Gastroesophageal sphincter (tissue), 3 donors: ENCODE data around the gene EXOSC7.

Experiments used
- EP300 ChIP-seq: sonication (generic); formaldehyde crosslinking; IDR thresholded peaks from one replicate; pipeline ENCODE4 v1.6.1; 2017; ENCODE audit warnings: antibody characterized with exemption, mild to moderate bottlenecking
- POLR2A ChIP-seq, 2 donors: fragments of 450-650 bp; IDR thresholded peaks; one replicate each; pipeline ENCODE4 v1.6.1; 2017; ENCODE audit warnings: antibody characterized with exemption in 2 of 2, mild to moderate bottlenecking in 2 of 2, moderate library complexity in 1 of 2
- TF ChIP-seq, protein P1 (sequence below), 4 experiments: fragments of 200-600 bp in 2 of 4; fragments of 450-650 bp in 2 of 4; sonication (generic) in 1 of 4; IDR thresholded peaks; one replicate each; pipeline ENCODE4 v1.5.1; 2017 to 2019; ENCODE audit warnings: antibody characterized with exemption in 4 of 4, mild to moderate bottlenecking in 2 of 4, moderate library complexity in 2 of 4

DNA sequence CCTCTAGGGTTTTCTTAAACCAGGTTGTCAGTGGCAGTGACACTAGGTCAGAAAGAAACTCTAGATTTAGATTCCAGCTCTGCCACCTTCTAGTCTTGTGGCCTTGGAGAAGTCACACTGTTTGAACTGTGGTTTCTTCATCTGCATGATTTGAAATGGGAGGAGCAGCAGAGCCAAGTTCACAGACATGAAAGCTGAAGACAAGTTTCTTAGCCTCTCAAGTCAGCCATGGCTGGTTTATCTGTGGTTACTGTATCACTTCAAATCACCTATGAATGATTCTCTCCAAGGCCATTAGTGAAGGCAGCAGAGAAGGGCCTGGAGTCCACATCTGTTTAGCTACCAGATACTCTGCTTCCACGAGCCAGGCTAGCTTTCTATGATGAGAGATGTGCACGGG is 65.6 kb downstream of the EXOSC7 start:
- TF ChIP-seq, protein P1, sequence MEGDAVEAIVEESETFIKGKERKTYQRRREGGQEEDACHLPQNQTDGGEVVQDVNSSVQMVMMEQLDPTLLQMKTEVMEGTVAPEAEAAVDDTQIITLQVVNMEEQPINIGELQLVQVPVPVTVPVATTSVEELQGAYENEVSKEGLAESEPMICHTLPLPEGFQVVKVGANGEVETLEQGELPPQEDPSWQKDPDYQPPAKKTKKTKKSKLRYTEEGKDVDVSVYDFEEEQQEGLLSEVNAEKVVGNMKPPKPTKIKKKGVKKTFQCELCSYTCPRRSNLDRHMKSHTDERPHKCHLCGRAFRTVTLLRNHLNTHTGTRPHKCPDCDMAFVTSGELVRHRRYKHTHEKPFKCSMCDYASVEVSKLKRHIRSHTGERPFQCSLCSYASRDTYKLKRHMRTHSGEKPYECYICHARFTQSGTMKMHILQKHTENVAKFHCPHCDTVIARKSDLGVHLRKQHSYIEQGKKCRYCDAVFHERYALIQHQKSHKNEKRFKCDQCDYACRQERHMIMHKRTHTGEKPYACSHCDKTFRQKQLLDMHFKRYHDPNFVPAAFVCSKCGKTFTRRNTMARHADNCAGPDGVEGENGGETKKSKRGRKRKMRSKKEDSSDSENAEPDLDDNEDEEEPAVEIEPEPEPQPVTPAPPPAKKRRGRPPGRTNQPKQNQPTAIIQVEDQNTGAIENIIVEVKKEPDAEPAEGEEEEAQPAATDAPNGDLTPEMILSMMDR (IDR thresholded peaks at IDR 0.05), result no peak
- TF ChIP-seq POLR2A (IDR thresholded peaks at IDR 0.05) (no peak), EP300 (no peak)
